Neural cell (in vitro differentiated cells): ENCODE results near the gene MDN1. TPM values are rescaled to one million over a fixed set of nuclear protein-coding genes. Genes with fewer than 3 reads are reported as not detected.

Experiments
- H2AFZ ChIP-seq: fragments of 200-600, 300-800 bp; sonication (generic), shearing (Covaris generic); 2 replicates; pipeline ENCODE4 v1.6.0; 2014; ENCODE audit warnings: low read depth, mild to moderate bottlenecking, antibody characterized with exemption, low read length, moderate library complexity
- H3F3A ChIP-seq: fragments of 200-600 bp; shearing (Covaris generic); 2 replicates; pipeline ENCODE4 v1.6.1; 2016; ENCODE audit warnings: mild to moderate bottlenecking, moderate library complexity, mixed read lengths, antibody characterized with exemption, low read length; ENCODE audit not compliant: insufficient read depth, poor library complexity, severe bottlenecking
- H3K27ac ChIP-seq: fragments of 200-600, 300-800 bp; sonication (generic), shearing (Covaris generic); 2 replicates; pipeline ENCODE4 v1.5.1; 2014; ENCODE audit warnings: mild to moderate bottlenecking, low read length, moderate library complexity
- H3K27me3 ChIP-seq: fragments of 300-800, 200-600 bp; sonication (generic), shearing (Covaris generic); 2 replicates; pipeline ENCODE4 v1.6.0; 2014; ENCODE audit warnings: mild to moderate bottlenecking, low read depth, low read length, moderate library complexity; ENCODE audit not compliant: insufficient read depth
- H3K36me3 ChIP-seq: fragments of 300-800, 200-600 bp; sonication (generic), shearing (Covaris generic); 2 replicates; pipeline ENCODE4 v1.5.1; 2014; ENCODE audit warnings: mild to moderate bottlenecking, antibody characterized with exemption, low read length, moderate library complexity; ENCODE audit not compliant: insufficient read depth
- H3K4me2 ChIP-seq: fragments of 300-800, 200-600 bp; sonication (generic), shearing (Covaris generic); 2 replicates; pipeline ENCODE4 v1.6.0; 2014; ENCODE audit warnings: mild to moderate bottlenecking, low read length
- H3K4me3 ChIP-seq: fragments of 300-800, 200-600 bp; sonication (generic), shearing (Covaris generic); 2 replicates; pipeline ENCODE4 v1.5.1; 2014; ENCODE audit warnings: mild to moderate bottlenecking, low read length, moderate library complexity
- H3K79me2 ChIP-seq: fragments of 200-600 bp; shearing (Covaris generic); replicated peaks from 2 replicates; pipeline ENCODE4 v1.6.0; 2014; ENCODE audit warnings: mild to moderate bottlenecking, low read length, moderate library complexity; ENCODE audit not compliant: insufficient read depth
- H3K9ac ChIP-seq: fragments of 300-800, 200-600 bp; sonication (generic), shearing (Covaris generic); 2 replicates; pipeline ENCODE4 v1.6.1; 2016; ENCODE audit warnings: mild to moderate bottlenecking, low read length, mixed read lengths
- H3K9me2 ChIP-seq: fragments of 200-600 bp; shearing (Covaris generic); 2 replicates; pipeline ENCODE4 v1.6.1; 2016; ENCODE audit warnings: mild to moderate bottlenecking, low read length, mixed read lengths; ENCODE audit not compliant: insufficient read depth
- H3K9me3 ChIP-seq: fragments of 200-600, 300-800 bp; sonication (generic), shearing (Covaris generic); 2 replicates; pipeline ENCODE4 v1.6.1; 2016; ENCODE audit warnings: mild to moderate bottlenecking, mixed run types, low read length, moderate library complexity, mixed read lengths
- H4K20me1 ChIP-seq: fragments of 200-600 bp; shearing (Covaris generic); 2 replicates; pipeline ENCODE4 v1.6.1; 2016; ENCODE audit warnings: mild to moderate bottlenecking, mixed run types; ENCODE audit not compliant: insufficient read depth
- CTCF ChIP-seq: fragments of 450-650 bp; IDR thresholded peaks from 2 replicates; pipeline ENCODE4 v1.5.1; 2014; ENCODE audit warnings: antibody characterized with exemption, mild to moderate bottlenecking, moderate library complexity; ENCODE audit not compliant: poor library complexity, severe bottlenecking
- EP300 ChIP-seq: fragments of 450-650 bp; conservative IDR thresholded peaks from 2 replicates; pipeline ENCODE4 v1.6.1; 2014; ENCODE audit warnings: antibody characterized with exemption, mild to moderate bottlenecking, moderate library complexity; ENCODE audit not compliant: poor library complexity, severe bottlenecking
- EZH2 ChIP-seq: fragments of 200-600, 300-800 bp; shearing (Covaris generic), sonication (generic); IDR thresholded peaks from 2 replicates; pipeline ENCODE4 v1.6.1; 2014; ENCODE audit warnings: antibody characterized with exemption, low read length, borderline replicate concordance, mild to moderate bottlenecking; ENCODE audit not compliant: insufficient read depth, poor library complexity, severe bottlenecking
- MXI1 ChIP-seq: fragments of 450-650 bp; conservative IDR thresholded peaks from 2 replicates; pipeline ENCODE4 v1.6.1; 2014; ENCODE audit warnings: antibody characterized with exemption, mild to moderate bottlenecking; ENCODE audit not compliant: poor library complexity, severe bottlenecking
- POLR2AphosphoS5 ChIP-seq: IDR thresholded peaks from 2 replicates; pipeline ENCODE4 v1.6.1; 2012
- RAD21 ChIP-seq: fragments of 450-650 bp; conservative IDR thresholded peaks from 2 replicates; pipeline ENCODE4 v1.6.1; 2014; ENCODE audit warnings: antibody characterized with exemption, mild to moderate bottlenecking, moderate library complexity
- REST ChIP-seq: IDR thresholded peaks from 2 replicates; pipeline ENCODE4 v1.6.1; 2012; ENCODE audit warnings: borderline replicate concordance
- SMC3 ChIP-seq: fragments of 450-650 bp; conservative IDR thresholded peaks from 2 replicates; pipeline ENCODE4 v1.6.1; 2014; ENCODE audit warnings: antibody characterized with exemption, mild to moderate bottlenecking, moderate library complexity; ENCODE audit not compliant: poor library complexity
- TAF1 ChIP-seq: IDR thresholded peaks from 2 replicates; pipeline ENCODE4 v1.6.1; 2012; ENCODE audit warnings: low read depth
- polyA plus RNA-seq: library from polyadenylated mRNA; depleted of rRNA; stranded (reverse); fragments of >200 nt; gene quantifications from 2 replicates; pipeline ENCODE4 v1.2.3, GENCODE V29; 2014

MDN1 gene
- polyA plus RNA-seq, 1 donor from 2014 or later = 17.8 TPM

GRCh38 chr6:89749918-89750317 lies 69.7 kb downstream of the MDN1 start:
- H3K4me3 ChIP-seq = no peak overlapping the region
- no peak overlapping the region for H3K27ac ChIP-seq
- no peaks in the 10 kb centered on the region for H3K9me3 ChIP-seq
- H3K36me3 ChIP-seq = peaks cover 4% of the 10 kb centered on the region
- H3K4me2 ChIP-seq = no peak overlapping the region
- no peaks in the 10 kb centered on the region for H3K9me2 ChIP-seq
- H4K20me1 ChIP-seq = no peaks in the 10 kb centered on the region
- no peaks in the 10 kb centered on the region for H3K79me2 ChIP-seq
- H2AFZ ChIP-seq = no peak overlapping the region
- no peak for TF ChIP-seq CTCF
- TF ChIP-seq RAD21 = no peak
- no peak for TF ChIP-seq SMC3
- no peak for TF ChIP-seq POLR2AphosphoS5
- TF ChIP-seq TAF1 = no peak
- TF ChIP-seq EZH2 = no peak
- TF ChIP-seq MXI1 = no peak
- TF ChIP-seq EP300 = no peak
- no peak for TF ChIP-seq REST
- no peak overlapping the region for H3K9ac ChIP-seq
- no peaks in the 10 kb centered on the region for H3F3A ChIP-seq
- H3K27me3 ChIP-seq = no peaks in the 10 kb centered on the region

GRCh38 chr6:89745716-89746115 lies 73.9 kb downstream of the MDN1 start:
- Histone ChIP-seq H3K9me3 (no peaks in the 10 kb centered on the region), H3K4me3 (no peak overlapping the region), H2AFZ (no peak overlapping the region), H3F3A (no peaks in the 10 kb centered on the region), H3K4me2 (no peak overlapping the region), H3K27ac (no peak overlapping the region), H3K9me2 (no peaks in the 10 kb centered on the region), H3K36me3 (peaks cover 2% of the 10 kb centered on the region), H3K79me2 (no peaks in the 10 kb centered on the region), H3K9ac (no peak overlapping the region), H4K20me1 (no peaks in the 10 kb centered on the region), H3K27me3 (no peaks in the 10 kb centered on the region)
- TF ChIP-seq SMC3 = no peak

- Histone ChIP-seq H3K79me2 (no peaks in the 10 kb centered on the region), H3K4me3 (no peak overlapping the region), H3K4me2 (no peak overlapping the region), H3F3A (no peaks in the 10 kb centered on the region), H3K27me3 (no peaks in the 10 kb centered on the region), H3K9ac (no peak overlapping the region), H3K27ac (no peak overlapping the region), H2AFZ (no peak overlapping the region), H3K9me2 (no peaks in the 10 kb centered on the region), H3K36me3 (peaks cover 6% of the 10 kb centered on the region), H3K9me3 (no peaks in the 10 kb centered on the region), H4K20me1 (no peaks in the 10 kb centered on the region)
- no peak for TF ChIP-seq POLR2AphosphoS5
- no peak for TF ChIP-seq CTCF
- TF ChIP-seq EP300 = no peak
- no peak for TF ChIP-seq SMC3
- TF ChIP-seq EZH2 = no peak
- TF ChIP-seq RAD21 = no peak
- TF ChIP-seq TAF1 = no peak
These were observed 74.5 kb downstream of the MDN1 start for GRCh38 chr6:89745096-89745495.
